SK-N-SH (cell line): Measurements from ENCODE around the gene THADA.

Experiments used
- EZH2phosphoT487 ChIP-seq: fragments of 200-600 bp; sonication (generic); IDR thresholded peaks from 2 replicates; pipeline ENCODE4 v1.6.1; 2017; ENCODE audit warnings: low read depth, mixed run types, mild to moderate bottlenecking, antibody characterized with exemption, moderate library complexity, borderline replicate concordance
- JUND ChIP-seq: IDR thresholded peaks from 2 replicates; pipeline ENCODE4 v1.4.0; 2012
- MXI1 ChIP-seq: IDR thresholded peaks from 2 replicates; pipeline ENCODE4 v1.6.1; 2012; ENCODE audit warnings: mild to moderate bottlenecking, low read depth, low read length, improper control_type of control experiment
- NRF1 ChIP-seq: IDR thresholded peaks from 2 replicates; pipeline ENCODE4 v1.6.1; 2012; ENCODE audit warnings: low read depth, mild to moderate bottlenecking, low read length
- POLR2AphosphoS5 ChIP-seq: IDR thresholded peaks from 2 replicates; pipeline ENCODE4 v1.6.1; 2012; ENCODE audit warnings: low read depth, low read length
- RAD21 ChIP-seq: IDR thresholded peaks from 2 replicates; pipeline ENCODE4 v1.6.1; 2012; ENCODE audit warnings: mild to moderate bottlenecking, low read length
- TF ChIP-seq, protein P1 (sequence below): fragments of 150-350 bp; IDR thresholded peaks from 2 replicates; pipeline ENCODE4 v1.6.1; 2017; ENCODE audit warnings: antibody characterized with exemption, low read length, low read depth, borderline replicate concordance
- TF ChIP-seq, protein P2 (sequence below): fragments of 200-600 bp; sonication (generic); IDR thresholded peaks from 2 replicates; pipeline ENCODE4 v1.6.1; 2017; ENCODE audit warnings: antibody characterized with exemption, mild to moderate bottlenecking, moderate library complexity
- TF ChIP-seq, protein P3 (sequence below): IDR thresholded peaks from 2 replicates; pipeline ENCODE4 v1.6.1; 2012; ENCODE audit warnings: mild to moderate bottlenecking, low read depth, low read length, moderate library complexity

DNA sequence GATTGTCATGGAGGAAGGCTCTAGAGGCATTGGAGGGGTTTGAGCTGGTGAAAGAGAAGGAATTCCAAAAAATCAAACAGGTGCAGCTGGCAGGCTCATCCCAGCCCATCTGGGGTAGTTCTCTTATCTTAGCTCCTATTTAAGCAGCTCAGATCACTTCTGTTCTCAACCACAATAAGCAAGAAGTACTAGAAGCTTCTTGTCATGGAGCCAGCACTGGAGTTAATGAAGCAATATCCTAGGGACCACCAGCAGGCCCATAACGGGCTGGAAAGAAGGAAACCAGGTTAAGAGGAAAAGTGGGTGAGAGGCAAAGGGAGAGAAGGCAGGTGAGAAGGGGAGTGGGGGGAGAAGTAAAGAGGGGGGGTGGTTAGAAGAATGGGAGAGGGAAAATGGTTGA, 268.7 kb downstream of the THADA start:
- TF ChIP-seq, protein P1, sequence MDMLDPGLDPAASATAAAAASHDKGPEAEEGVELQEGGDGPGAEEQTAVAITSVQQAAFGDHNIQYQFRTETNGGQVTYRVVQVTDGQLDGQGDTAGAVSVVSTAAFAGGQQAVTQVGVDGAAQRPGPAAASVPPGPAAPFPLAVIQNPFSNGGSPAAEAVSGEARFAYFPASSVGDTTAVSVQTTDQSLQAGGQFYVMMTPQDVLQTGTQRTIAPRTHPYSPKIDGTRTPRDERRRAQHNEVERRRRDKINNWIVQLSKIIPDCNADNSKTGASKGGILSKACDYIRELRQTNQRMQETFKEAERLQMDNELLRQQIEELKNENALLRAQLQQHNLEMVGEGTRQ = no peak
- no peak for TF ChIP-seq RAD21
- TF ChIP-seq, protein P2, sequence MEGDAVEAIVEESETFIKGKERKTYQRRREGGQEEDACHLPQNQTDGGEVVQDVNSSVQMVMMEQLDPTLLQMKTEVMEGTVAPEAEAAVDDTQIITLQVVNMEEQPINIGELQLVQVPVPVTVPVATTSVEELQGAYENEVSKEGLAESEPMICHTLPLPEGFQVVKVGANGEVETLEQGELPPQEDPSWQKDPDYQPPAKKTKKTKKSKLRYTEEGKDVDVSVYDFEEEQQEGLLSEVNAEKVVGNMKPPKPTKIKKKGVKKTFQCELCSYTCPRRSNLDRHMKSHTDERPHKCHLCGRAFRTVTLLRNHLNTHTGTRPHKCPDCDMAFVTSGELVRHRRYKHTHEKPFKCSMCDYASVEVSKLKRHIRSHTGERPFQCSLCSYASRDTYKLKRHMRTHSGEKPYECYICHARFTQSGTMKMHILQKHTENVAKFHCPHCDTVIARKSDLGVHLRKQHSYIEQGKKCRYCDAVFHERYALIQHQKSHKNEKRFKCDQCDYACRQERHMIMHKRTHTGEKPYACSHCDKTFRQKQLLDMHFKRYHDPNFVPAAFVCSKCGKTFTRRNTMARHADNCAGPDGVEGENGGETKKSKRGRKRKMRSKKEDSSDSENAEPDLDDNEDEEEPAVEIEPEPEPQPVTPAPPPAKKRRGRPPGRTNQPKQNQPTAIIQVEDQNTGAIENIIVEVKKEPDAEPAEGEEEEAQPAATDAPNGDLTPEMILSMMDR = no peak
- TF ChIP-seq, protein P3, sequence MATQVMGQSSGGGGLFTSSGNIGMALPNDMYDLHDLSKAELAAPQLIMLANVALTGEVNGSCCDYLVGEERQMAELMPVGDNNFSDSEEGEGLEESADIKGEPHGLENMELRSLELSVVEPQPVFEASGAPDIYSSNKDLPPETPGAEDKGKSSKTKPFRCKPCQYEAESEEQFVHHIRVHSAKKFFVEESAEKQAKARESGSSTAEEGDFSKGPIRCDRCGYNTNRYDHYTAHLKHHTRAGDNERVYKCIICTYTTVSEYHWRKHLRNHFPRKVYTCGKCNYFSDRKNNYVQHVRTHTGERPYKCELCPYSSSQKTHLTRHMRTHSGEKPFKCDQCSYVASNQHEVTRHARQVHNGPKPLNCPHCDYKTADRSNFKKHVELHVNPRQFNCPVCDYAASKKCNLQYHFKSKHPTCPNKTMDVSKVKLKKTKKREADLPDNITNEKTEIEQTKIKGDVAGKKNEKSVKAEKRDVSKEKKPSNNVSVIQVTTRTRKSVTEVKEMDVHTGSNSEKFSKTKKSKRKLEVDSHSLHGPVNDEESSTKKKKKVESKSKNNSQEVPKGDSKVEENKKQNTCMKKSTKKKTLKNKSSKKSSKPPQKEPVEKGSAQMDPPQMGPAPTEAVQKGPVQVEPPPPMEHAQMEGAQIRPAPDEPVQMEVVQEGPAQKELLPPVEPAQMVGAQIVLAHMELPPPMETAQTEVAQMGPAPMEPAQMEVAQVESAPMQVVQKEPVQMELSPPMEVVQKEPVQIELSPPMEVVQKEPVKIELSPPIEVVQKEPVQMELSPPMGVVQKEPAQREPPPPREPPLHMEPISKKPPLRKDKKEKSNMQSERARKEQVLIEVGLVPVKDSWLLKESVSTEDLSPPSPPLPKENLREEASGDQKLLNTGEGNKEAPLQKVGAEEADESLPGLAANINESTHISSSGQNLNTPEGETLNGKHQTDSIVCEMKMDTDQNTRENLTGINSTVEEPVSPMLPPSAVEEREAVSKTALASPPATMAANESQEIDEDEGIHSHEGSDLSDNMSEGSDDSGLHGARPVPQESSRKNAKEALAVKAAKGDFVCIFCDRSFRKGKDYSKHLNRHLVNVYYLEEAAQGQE = no peak
- no peak for TF ChIP-seq POLR2AphosphoS5
- TF ChIP-seq JUND = no peak
- TF ChIP-seq NRF1 = no peak
- no peak for TF ChIP-seq EZH2phosphoT487
- TF ChIP-seq MXI1 = no peak
